Lower leg skin (tissue), 4 donors: ENCODE results near the gene PHLPP1. TPM values are rescaled to one million over a fixed set of nuclear protein-coding genes. Genes with fewer than 3 reads are reported as not detected.
A peak's percentile ranks its signal among the peaks of the same experiment; 100 is the strongest.

Experiments
- DNase-seq, 2 donors: peaks; one replicate each; pipeline ENCODE4 v3.0.0-alpha.2; 2019; ENCODE audit warnings: low spot score in 2 of 2
- H3K4me3 ChIP-seq: fragments of 200-600 bp; sonication (generic); 2 replicates; pipeline ENCODE4 v1.5.1; 2017; ENCODE audit warnings: mild to moderate bottlenecking, low read depth; ENCODE audit not compliant: poor library complexity, severe bottlenecking
- POLR2A ChIP-seq, 2 donors: fragments of 450-650 bp; IDR thresholded peaks; one replicate each; pipeline ENCODE4 v1.6.1; 2016 to 2017; ENCODE audit warnings: antibody characterized with exemption in 2 of 2, mild to moderate bottlenecking in 1 of 2, moderate library complexity in 1 of 2
- WGBS, 2 donors: methylation state at CpG; one replicate each; pipeline ENCODE4 v1.1.5; 2018; 5-methylcytosine and 5-hydroxymethylcytosine counted together
- intact Hi-C: fragments of 100-400 bp; cut with DNase I; formaldehyde crosslinking; loops from one replicate; pipeline ENCODE4 v1.15.0; 2023; ENCODE audit warnings: low total_unique reads
- total RNA-seq, 4 donors: library from RNA; depleted of rRNA; stranded (reverse); fragments of >200 nt; gene quantifications; one replicate each; pipeline ENCODE4 v1.1.0, GENCODE V29; 2016
- TF ChIP-seq, protein P1 (sequence below), 3 donors: fragments of 450-650 bp; IDR thresholded peaks; one replicate each; pipeline ENCODE4 v1.5.1; 2016; ENCODE audit warnings: antibody characterized with exemption in 3 of 3, mild to moderate bottlenecking in 3 of 3, moderate library complexity in 2 of 3

The PHLPP1 gene
- total RNA-seq, 4 donors from 2014 or later, result 27.3 to 38.5 (median 33.1) TPM

DNA sequence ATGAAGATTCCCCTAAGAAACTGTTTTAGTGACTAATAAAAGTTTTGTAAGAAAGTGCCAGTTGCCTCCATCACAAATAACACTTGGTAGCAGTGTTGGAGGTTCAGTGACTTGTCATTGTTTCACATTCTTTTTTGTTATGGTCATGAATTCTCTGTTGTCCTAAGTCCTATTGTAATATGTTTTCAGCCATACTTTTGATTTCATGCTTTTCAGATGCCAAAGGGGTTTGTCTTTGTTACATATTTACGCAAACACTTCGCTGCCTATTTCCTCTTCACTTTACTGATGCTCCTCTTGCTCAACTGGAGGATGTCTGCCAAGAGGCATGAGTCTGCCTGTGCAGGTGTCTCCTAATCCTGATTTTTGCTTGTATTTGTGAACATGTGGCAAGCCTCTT is 66.6 kb downstream of the PHLPP1 start:
- peak; percentile 66 to 88 for DNase-seq
- WGBS, 2 donors, result 20 to 23% methylated on average over 2 of the region's 2 CpGs
- intact Hi-C loops, result no loop called here
- TF ChIP-seq POLR2A (IDR thresholded peaks at IDR 0.05), result no peak
- TF ChIP-seq, protein P1, sequence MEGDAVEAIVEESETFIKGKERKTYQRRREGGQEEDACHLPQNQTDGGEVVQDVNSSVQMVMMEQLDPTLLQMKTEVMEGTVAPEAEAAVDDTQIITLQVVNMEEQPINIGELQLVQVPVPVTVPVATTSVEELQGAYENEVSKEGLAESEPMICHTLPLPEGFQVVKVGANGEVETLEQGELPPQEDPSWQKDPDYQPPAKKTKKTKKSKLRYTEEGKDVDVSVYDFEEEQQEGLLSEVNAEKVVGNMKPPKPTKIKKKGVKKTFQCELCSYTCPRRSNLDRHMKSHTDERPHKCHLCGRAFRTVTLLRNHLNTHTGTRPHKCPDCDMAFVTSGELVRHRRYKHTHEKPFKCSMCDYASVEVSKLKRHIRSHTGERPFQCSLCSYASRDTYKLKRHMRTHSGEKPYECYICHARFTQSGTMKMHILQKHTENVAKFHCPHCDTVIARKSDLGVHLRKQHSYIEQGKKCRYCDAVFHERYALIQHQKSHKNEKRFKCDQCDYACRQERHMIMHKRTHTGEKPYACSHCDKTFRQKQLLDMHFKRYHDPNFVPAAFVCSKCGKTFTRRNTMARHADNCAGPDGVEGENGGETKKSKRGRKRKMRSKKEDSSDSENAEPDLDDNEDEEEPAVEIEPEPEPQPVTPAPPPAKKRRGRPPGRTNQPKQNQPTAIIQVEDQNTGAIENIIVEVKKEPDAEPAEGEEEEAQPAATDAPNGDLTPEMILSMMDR (IDR thresholded peaks at IDR 0.05), result no peak
- H3K4me3 ChIP-seq, result no peak overlapping the region

DNA sequence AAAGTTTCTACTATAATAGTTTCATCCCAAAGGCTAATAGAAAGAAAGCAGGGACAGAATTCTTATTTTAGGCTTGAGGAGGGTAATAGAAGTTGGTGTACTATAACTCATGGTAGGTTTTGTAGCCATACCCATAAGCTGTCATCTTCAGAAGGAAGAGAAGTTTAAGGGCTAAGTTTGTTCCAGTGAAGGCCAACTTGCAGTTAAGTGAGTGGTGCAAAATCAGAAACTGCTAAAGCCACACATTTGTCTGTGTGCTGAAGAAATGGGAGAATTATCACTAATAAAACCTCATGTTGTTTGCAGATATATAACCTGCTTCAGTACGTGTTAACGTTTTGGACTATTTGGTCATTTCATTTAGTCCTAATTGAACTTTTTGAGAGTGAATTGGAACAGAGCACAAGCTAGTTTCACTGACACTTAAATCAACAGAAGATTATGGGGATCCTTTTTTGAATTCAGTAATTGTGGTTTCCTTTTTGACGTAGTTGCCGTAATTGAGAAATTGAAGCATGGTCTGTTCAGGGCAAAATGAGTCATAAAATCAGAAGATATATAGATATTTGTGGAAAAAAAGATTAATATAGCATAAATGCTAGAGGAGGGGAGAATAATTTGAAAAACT is 69.1 kb downstream of the PHLPP1 start:
- WGBS, 2 donors, result 77 to 85% methylated on average over 4 of the region's 4 CpGs
- no peak overlapping the region for H3K4me3 ChIP-seq
- DNase-seq, result no peak
- TF ChIP-seq, protein P1 (IDR thresholded peaks at IDR 0.05), result no peak
- no peak for TF ChIP-seq POLR2A (IDR thresholded peaks at IDR 0.05)
- intact Hi-C loops, result no loop called here

DNA sequence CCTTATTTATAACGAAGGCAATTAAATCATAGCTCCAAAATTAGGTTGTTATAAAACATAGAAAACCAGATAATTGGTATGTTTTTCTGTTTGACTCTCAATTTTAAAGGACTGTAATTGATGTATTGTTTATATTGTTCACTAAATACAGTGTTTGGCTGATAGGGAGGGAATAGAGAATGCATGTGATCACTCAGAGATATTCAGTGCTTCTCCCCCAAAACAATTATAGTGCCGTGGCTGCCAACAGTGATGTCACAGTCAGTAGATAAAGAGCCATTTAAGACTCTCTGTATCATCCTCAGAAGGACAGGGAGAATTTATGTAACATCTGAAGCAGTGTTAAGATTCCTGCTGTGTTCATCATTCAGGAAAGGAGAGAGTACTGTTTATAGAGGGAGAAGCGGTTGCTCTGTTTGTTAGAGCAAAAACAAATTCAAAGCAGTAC is 69.6 kb downstream of the PHLPP1 start:
- H3K4me3 ChIP-seq, result no peak overlapping the region
- no peak for DNase-seq
- 62 to 72% methylated on average over 3 of the region's 3 CpGs for WGBS, 2 donors
- intact Hi-C loops, result no loop called here
- TF ChIP-seq, protein P1 (IDR thresholded peaks at IDR 0.05), result no peak
- TF ChIP-seq POLR2A (IDR thresholded peaks at IDR 0.05), result no peak

DNA sequence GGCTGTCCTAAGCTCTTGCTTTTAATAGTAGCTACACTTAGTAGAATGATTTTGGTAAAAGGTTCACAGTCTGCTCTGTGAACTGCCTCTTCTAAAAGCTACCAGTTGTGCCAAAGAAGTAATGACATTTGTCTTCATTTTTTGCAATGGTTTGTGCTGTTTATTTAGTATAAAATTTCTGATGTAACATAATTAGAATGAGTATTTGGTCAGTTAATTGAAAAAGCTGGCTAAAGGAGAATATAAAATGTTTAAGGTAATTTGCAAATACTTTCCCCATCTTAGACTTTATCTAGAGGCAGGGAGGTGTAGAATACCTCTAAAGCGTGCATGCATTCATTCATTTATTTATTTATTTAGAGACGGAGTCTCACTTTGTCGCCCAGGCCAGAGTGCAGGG is 71.3 kb downstream of the PHLPP1 start:
- intact Hi-C loops, result no loop called here
- WGBS, 2 donors, result 97 to 100% methylated on average over 3 of the region's 3 CpGs
- DNase-seq, result no peak
- H3K4me3 ChIP-seq, result no peak overlapping the region
- no peak for TF ChIP-seq POLR2A (IDR thresholded peaks at IDR 0.05)
- TF ChIP-seq, protein P1 (IDR thresholded peaks at IDR 0.05), result no peak

DNA sequence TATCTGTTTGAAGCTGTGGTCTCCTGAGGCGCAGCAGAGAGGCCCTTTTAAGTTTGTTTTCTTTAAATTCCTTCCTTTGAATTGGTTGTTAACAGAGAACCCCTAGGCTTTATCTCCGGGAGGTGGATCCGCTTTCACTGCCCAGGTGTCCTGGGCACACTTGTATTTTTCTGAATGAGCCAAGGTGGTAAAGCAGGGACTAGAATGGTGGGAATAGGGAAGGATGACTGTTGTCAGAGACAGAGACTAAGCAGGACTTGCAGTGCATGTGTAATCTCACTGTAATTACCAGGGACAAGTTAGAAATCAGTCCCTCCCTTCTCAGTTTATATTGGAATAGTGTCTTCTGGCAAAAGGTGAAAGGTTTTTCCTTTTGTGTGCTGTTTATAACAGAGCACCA is 72.8 kb downstream of the PHLPP1 start:
- WGBS, 2 donors, result 81 to 86% methylated on average over 3 of the region's 3 CpGs
- intact Hi-C loops, result no loop called here
- DNase-seq, result no peak
- no peak for TF ChIP-seq POLR2A (IDR thresholded peaks at IDR 0.05)
- TF ChIP-seq, protein P1 (IDR thresholded peaks at IDR 0.05), result no peak
- no peak overlapping the region for H3K4me3 ChIP-seq

DNA sequence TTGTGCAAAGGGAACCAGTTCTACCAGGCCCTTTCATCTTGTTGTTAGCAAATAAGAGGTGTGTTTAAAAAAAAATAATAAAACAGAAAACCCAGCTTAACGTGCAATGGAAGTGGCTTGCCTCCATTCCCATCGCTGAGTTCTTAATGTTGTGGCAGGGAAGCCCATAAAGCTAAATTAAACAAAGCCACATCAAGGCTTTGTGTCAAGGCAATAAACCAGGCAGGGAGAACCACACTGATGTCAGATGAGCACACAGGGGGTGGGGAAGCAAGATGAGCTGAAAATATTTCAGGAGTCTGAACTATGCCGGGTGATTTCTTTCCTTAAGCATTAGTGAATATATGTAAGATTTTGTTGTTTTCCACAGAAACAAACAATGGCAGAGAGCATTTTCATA is 73.5 kb downstream of the PHLPP1 start:
- WGBS, 2 donors, result 65 to 73% methylated on average over 3 of the region's 3 CpGs
- H3K4me3 ChIP-seq, result no peak overlapping the region
- TF ChIP-seq, protein P1 (IDR thresholded peaks at IDR 0.05), result no peak
- no peak for TF ChIP-seq POLR2A (IDR thresholded peaks at IDR 0.05)
- intact Hi-C loops, result no loop called here
- DNase-seq, result no peak
